ENCODE measurements around the gene GPR146. TPM values are rescaled to one million over a fixed set of nuclear protein-coding genes. Genes with fewer than 3 reads are reported as not detected.
A peak's percentile ranks its signal among the peaks of the same experiment; 100 is the strongest.

Gene GPR146
- total RNA-seq, 4 donors from 2014 or later = 13.6 to 27.9 (median 16.3) TPM

GRCh38 chr7:1042492-1042833 is 1.9 kb upstream of the GPR146 start:
- TF ChIP-seq CTCF (IDR thresholded peaks at IDR 0.05) (no peak), EP300 (IDR thresholded peaks at IDR 0.05) (no peak), POLR2A (IDR thresholded peaks at IDR 0.05) (no peak), POLR2AphosphoS5 (IDR thresholded peaks at IDR 0.05) (no peak)
- no peak for ATAC-seq
- H3K27ac ChIP-seq = peak overlapping the region in 3 of 4 donors; percentile 28 to 97 (median 84)

GRCh38 chr7:1043552-1044188 is 676 bp upstream of the GPR146 start:
- no peak for TF ChIP-seq POLR2A (IDR thresholded peaks at IDR 0.05)
- TF ChIP-seq CTCF (IDR thresholded peaks at IDR 0.05) = no peak
- TF ChIP-seq POLR2AphosphoS5 (IDR thresholded peaks at IDR 0.05) = no peak
- TF ChIP-seq EP300 (IDR thresholded peaks at IDR 0.05) = no peak
- Histone ChIP-seq H3K9me3 (no peaks in the 10 kb centered on the region), H3K4me3 (peak overlapping the region; percentile 9 to 87), H3K27me3 (no peaks in the 10 kb centered on the region), H3K4me1 (peaks cover 0 to 81% (median 30%) of the 10 kb centered on the region in 3 donors), H3K36me3 (no peaks in the 10 kb centered on the region), H3K27ac (peak overlapping the region; percentile 68 to 97 (median 90))
- ATAC-seq = no peak
- 0 to 4% methylated on average over 3 of the region's 18 CpGs for WGBS, 2 donors (ENCODE audit: low coverage in 1 of 2)

More at GRCh38 chr7:1042492-1042833, 1.9 kb upstream of the GPR146 start:
- no peaks in the 10 kb centered on the region for H3K36me3 ChIP-seq
- H3K9me3 ChIP-seq = no peaks in the 10 kb centered on the region
- H3K4me3 ChIP-seq = no peak overlapping the region
- H3K27me3 ChIP-seq = no peaks in the 10 kb centered on the region
- WGBS, 2 donors (ENCODE audit: low coverage in 1 of 2) = 100% methylated on average over 1 of the region's 7 CpGs; no CpG with 5 or more reads in 1 of the 2 donors
- peaks cover 0 to 69% (median 30%) of the 10 kb centered on the region in 3 donors for H3K4me1 ChIP-seq

GRCh38 chr7:1045069-1046063 is 1.0 kb downstream of the GPR146 start:
- Histone ChIP-seq H3K27ac (peak overlapping the region; percentile 84 to 97 (median 91)), H3K4me1 (peaks cover 0 to 95% (median 36%) of the 10 kb centered on the region in 3 donors), H3K4me3 (peak overlapping the region; percentile 70 to 87), H3K27me3 (no peaks in the 10 kb centered on the region), H3K9me3 (no peaks in the 10 kb centered on the region), H3K36me3 (no peaks in the 10 kb centered on the region)
- no peak for TF ChIP-seq POLR2AphosphoS5 (IDR thresholded peaks at IDR 0.05)
- TF ChIP-seq POLR2A (IDR thresholded peaks at IDR 0.05) = no peak
- no peak for TF ChIP-seq EP300 (IDR thresholded peaks at IDR 0.05)
- TF ChIP-seq CTCF (IDR thresholded peaks at IDR 0.05) = no peak
- no peak for ATAC-seq
- WGBS, 2 donors (ENCODE audit: low coverage in 1 of 2) = 61 to 72% methylated on average over 9 to 12 of the region's 21 CpGs

GRCh38 chr7:1046722-1047679 is 2.7 kb downstream of the GPR146 start:
- H3K27ac ChIP-seq = peak overlapping the region in 2 of 4 donors; percentile 63 to 97
- no peaks in the 10 kb centered on the region for H3K27me3 ChIP-seq
- ATAC-seq = no peak
- no peak for TF ChIP-seq POLR2AphosphoS5 (IDR thresholded peaks at IDR 0.05)
- no peak for TF ChIP-seq EP300 (IDR thresholded peaks at IDR 0.05)
- no peak for TF ChIP-seq CTCF (IDR thresholded peaks at IDR 0.05)
- no peak for TF ChIP-seq POLR2A (IDR thresholded peaks at IDR 0.05)
- H3K9me3 ChIP-seq = no peaks in the 10 kb centered on the region
- 65 to 77% methylated on average over 4 to 9 of the region's 15 CpGs for WGBS, 2 donors (ENCODE audit: low coverage in 1 of 2)
- no peak overlapping the region for H3K4me3 ChIP-seq
- H3K4me1 ChIP-seq = peaks cover 0 to 95% (median 39%) of the 10 kb centered on the region in 3 donors
- H3K36me3 ChIP-seq = no peaks in the 10 kb centered on the region
